Upper lobe of left lung (tissue), 6 donors: ENCODE measurements around the gene KRT78. TPM values are rescaled to one million over a fixed set of nuclear protein-coding genes. Genes with fewer than 3 reads are reported as not detected.

Experiments used
- ATAC-seq, 2 donors: fragments of 200-7000 bp; cut with Tn5 transposase; one replicate each; pipeline ENCODE4 v1.9.1; 2022; ENCODE audit warnings: mild to moderate bottlenecking in 2 of 2, moderate library complexity in 2 of 2; ENCODE audit not compliant: low FRiP score in 2 of 2
- DNase-seq, 2 donors: peaks; one replicate each; pipeline ENCODE4 v3.0.0-alpha.2; 2019 to 2020
- H3K27ac ChIP-seq, 4 donors: fragments of 200-600 bp; sonication (generic); one replicate each; pipeline ENCODE4 v1.5.1; 2016 to 2019
- H3K27me3 ChIP-seq, 4 donors: fragments of 200-600 bp; sonication (generic); one replicate each; pipeline ENCODE4 v1.5.1; 2017 to 2019
- H3K36me3 ChIP-seq, 4 donors: fragments of 200-600 bp; sonication (generic); one replicate each; pipeline ENCODE4 v1.5.1; 2016 to 2019
- H3K4me1 ChIP-seq, 4 donors: fragments of 200-600 bp; sonication (generic); one replicate each; pipeline ENCODE4 v1.5.1; 2018 to 2019
- H3K4me3 ChIP-seq, 4 donors: fragments of 200-600 bp; sonication (generic); one replicate each; pipeline ENCODE4 v1.5.1; 2017 to 2019; ENCODE audit warnings: mild to moderate bottlenecking in 2 of 4, moderate library complexity in 1 of 4
- H3K9me3 ChIP-seq, 4 donors: fragments of 200-600 bp; sonication (generic); one replicate each; pipeline ENCODE4 v1.5.1; 2018 to 2019
- CTCF ChIP-seq, 6 experiments: fragments of 450-650 bp in 4 of 6; fragments of 200-600 bp in 2 of 6; sonication (generic) in 2 of 6; IDR thresholded peaks; one replicate each; pipeline ENCODE4 v1.5.1; 2016 to 2019; ENCODE audit warnings: antibody characterized with exemption in 6 of 6
- EP300 ChIP-seq, 4 donors: sonication (generic); formaldehyde crosslinking; IDR thresholded peaks; one replicate each; pipeline ENCODE4 v1.5.1; 2017; ENCODE audit warnings: antibody characterized with exemption in 4 of 4, control low read depth in 2 of 4
- POLR2A ChIP-seq, 4 donors: fragments of 450-650 bp; IDR thresholded peaks; one replicate each; pipeline ENCODE4 v1.5.1; 2016 to 2017; ENCODE audit warnings: antibody characterized with exemption in 4 of 4, mild to moderate bottlenecking in 2 of 4
- POLR2AphosphoS5 ChIP-seq, 2 donors: sonication (generic); formaldehyde crosslinking; IDR thresholded peaks; one replicate each; pipeline ENCODE4 v1.5.1; 2017; ENCODE audit warnings: antibody characterized with exemption in 2 of 2
- WGBS, 2 donors: methylation state at CpG; one replicate each; pipeline ENCODE4 v1.1.5; 2017 to 2018; 5-methylcytosine and 5-hydroxymethylcytosine counted together
- total RNA-seq, 6 donors: library from RNA; depleted of rRNA in 4 of 6; stranded (reverse); fragments of >200 nt in 4 of 6; gene quantifications; one replicate each; pipeline versions ENCODE4 v1.1.0 to v1.2.1, GENCODE V29; 2016 to 2021
- donor health status: DM: no; HTN: no; CAD: no; lungs with moderate emphysema.
- donor health status: DM: no; HTN: yes; CAD: no; lungs with severe emphysema.

KRT78 gene
- total RNA-seq, 6 donors from 2014 or later: 0.13 to 0.30 TPM; not detected in 4

DNA sequence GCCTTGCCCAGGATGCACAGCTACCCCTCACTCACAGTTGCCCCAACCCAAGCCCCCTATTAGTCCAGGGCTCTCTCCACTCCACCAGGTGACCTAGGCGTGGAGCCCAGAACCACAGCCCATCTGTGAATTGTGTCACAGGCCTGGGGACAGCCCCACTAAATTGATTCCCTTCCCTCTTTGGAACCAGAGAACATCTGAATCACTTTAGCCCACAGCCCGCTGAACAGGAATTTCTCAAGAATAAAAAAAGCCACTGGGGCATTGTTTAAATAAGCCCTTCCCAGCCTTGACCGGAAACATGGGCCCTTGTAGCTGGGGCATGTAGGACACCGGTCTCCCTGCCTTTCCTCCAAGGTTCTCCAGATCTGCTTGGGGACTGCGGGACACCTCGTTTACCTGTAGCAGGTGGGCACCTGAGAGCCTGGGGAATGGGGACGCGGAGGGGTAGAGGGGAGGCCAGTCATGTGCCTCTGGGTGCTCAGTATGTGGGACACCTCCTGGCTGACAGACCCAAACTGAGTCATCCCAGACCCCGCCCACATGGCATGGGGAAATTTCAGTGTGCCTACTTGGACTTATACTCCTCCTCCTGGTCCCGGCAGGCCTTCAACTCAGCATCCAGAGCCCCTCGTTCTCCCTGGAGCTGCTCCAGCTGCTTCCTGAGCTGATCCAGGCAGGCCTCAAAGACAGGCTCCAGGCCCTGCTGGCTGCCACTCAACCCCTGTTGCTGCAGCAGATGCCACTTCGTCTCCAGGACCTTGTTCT, 1.3 kb downstream of the KRT78 start:
- peaks cover 0 to 8% (median 0%) of the 10 kb centered on the region in 4 donors for H3K4me1 ChIP-seq
- 72 to 73% methylated on average over 5 to 12 of the region's 12 CpGs for WGBS, 2 donors
- no peak overlapping the region for H3K27ac ChIP-seq
- no peaks in the 10 kb centered on the region for H3K36me3 ChIP-seq
- H3K9me3 ChIP-seq: no peaks in the 10 kb centered on the region
- DNase-seq (no peak), ATAC-seq (peak in 1 of 2 donors; percentile 57)
- TF ChIP-seq POLR2AphosphoS5 (IDR thresholded peaks at IDR 0.05): no peak
- no peak for TF ChIP-seq EP300 (IDR thresholded peaks at IDR 0.05)
- no peak for TF ChIP-seq POLR2A (IDR thresholded peaks at IDR 0.05)
- TF ChIP-seq CTCF (IDR thresholded peaks at IDR 0.05): no peak
- H3K27me3 ChIP-seq: no peaks in the 10 kb centered on the region
- H3K4me3 ChIP-seq: no peak overlapping the region

DNA sequence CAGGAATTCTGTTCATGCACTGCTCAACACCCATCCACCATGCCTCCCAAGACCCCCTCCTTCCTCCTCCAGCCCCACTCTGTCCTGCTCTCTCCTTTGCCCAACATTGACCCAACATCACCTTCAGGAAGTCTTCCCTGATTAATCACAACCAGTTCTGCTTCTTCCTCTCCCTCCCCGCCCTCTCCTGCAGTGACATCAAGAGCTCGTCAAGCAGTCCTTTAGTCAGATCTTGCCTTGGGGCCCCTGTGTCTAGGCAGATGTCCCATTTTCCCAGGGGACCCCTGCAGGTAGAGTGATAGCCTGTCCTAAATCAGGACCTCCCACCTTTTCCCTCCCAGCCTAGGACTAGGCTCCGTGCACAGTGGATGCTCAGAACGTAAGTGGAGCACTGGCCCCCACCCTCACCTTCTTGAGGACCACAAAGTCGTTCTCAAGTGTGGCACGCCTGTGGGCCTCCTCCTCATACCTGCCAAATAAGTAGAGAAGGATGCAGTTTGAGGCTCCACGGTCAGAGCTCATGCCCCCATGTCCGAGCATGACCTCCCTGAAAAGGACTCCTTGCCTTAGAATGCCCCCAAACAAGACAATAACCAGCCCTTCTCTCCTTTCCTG, 2.3 kb downstream of the KRT78 start:
- TF ChIP-seq CTCF (IDR thresholded peaks at IDR 0.05): no peak
- no peak for TF ChIP-seq POLR2AphosphoS5 (IDR thresholded peaks at IDR 0.05)
- no peak for TF ChIP-seq EP300 (IDR thresholded peaks at IDR 0.05)
- TF ChIP-seq POLR2A (IDR thresholded peaks at IDR 0.05): no peak
- Histone ChIP-seq H3K27me3 (no peaks in the 10 kb centered on the region), H3K4me1 (peaks cover 0 to 8% (median 0%) of the 10 kb centered on the region in 4 donors), H3K9me3 (no peaks in the 10 kb centered on the region), H3K27ac (no peak overlapping the region), H3K36me3 (no peaks in the 10 kb centered on the region), H3K4me3 (no peak overlapping the region)
- no peak for DNase-seq
- 73 to 76% methylated on average over 8 of the region's 8 CpGs for WGBS, 2 donors
- ATAC-seq: no peak

DNA sequence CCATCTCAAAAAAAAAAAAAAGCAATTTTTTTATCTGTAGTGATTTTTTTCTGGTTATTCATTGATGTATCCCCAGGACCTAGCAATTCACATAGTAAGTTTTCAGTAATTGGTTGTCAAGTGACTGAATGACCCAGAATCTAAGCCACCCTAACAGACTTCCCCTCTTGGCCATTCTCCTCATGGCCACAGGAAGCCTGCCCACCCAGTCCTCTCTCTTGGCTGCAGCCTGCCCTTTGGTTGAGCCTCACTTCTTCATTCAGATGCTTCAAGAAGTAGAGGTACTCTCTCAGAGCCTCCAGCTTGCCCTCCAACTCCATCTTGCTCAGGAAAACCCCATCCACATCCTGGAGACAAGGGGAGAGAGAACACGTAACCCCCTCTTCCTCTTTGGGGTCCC, 2.8 kb downstream of the KRT78 start:
- H3K27me3 ChIP-seq: no peaks in the 10 kb centered on the region
- ATAC-seq: no peak
- H3K36me3 ChIP-seq: no peaks in the 10 kb centered on the region
- H3K27ac ChIP-seq: no peak overlapping the region
- no peak overlapping the region for H3K4me3 ChIP-seq
- H3K4me1 ChIP-seq: peaks cover 0 to 8% (median 0%) of the 10 kb centered on the region in 4 donors
- TF ChIP-seq CTCF (IDR thresholded peaks at IDR 0.05) (no peak), POLR2AphosphoS5 (IDR thresholded peaks at IDR 0.05) (no peak), POLR2A (IDR thresholded peaks at IDR 0.05) (no peak), EP300 (IDR thresholded peaks at IDR 0.05) (no peak)
- no peak for DNase-seq
- 54 to 82% methylated on average over 1 of the region's 1 CpG for whole genome bisulfite sequencing, 2 donors
- no peaks in the 10 kb centered on the region for H3K9me3 ChIP-seq

- ATAC-seq (peak in 1 of 2 donors; percentile 20), DNase-seq (no peak)
- WGBS, 2 donors: 89 to 93% methylated on average over 5 to 11 of the region's 11 CpGs
- Histone ChIP-seq H3K36me3 (no peaks in the 10 kb centered on the region), H3K27me3 (no peaks in the 10 kb centered on the region), H3K4me1 (peaks cover 0 to 8% (median 0%) of the 10 kb centered on the region in 4 donors), H3K27ac (no peak overlapping the region), H3K9me3 (no peaks in the 10 kb centered on the region), H3K4me3 (no peak overlapping the region)
- TF ChIP-seq POLR2AphosphoS5 (IDR thresholded peaks at IDR 0.05) (no peak), CTCF (IDR thresholded peaks at IDR 0.05) (no peak), POLR2A (IDR thresholded peaks at IDR 0.05) (no peak), EP300 (IDR thresholded peaks at IDR 0.05) (no peak)
These were observed 4.4 kb downstream of the KRT78 start for GRCh38 chr12:52844386-52844785.
